Activated CD4-positive, alpha-beta T cell treated with anti-CD3 and anti-CD28 coated beads for 36 hours (primary cell): ENCODE measurements around the gene RBM44. TPM values are rescaled to one million over a fixed set of nuclear protein-coding genes. Genes with fewer than 3 reads are reported as not detected.
"Not testable (repeated sequence)": the region's sequence is repeated elsewhere in the genome, so short reads cannot be mapped to it uniquely, and the experiment has no call there.

Experiments used
- ATAC-seq: fragments of 200-7000 bp; cut with Tn5 transposase; one replicate; pipeline ENCODE4 v1.10.0; 2021; ENCODE audit warnings: mild to moderate bottlenecking, moderate library complexity
- CTCF ChIA-PET: fragments of 350-600 bp; sonication (Branson Sonifier 250); formaldehyde crosslinking; loops from one replicate; lab custom pipeline; 2021; ENCODE audit warnings: antibody characterized with exemption; lab: Charles Lee
- POLR2A ChIA-PET: fragments of 350-600 bp; sonication (Branson Sonifier 250); formaldehyde crosslinking; loops from one replicate; lab custom pipeline; 2021; ENCODE audit warnings: antibody characterized with exemption, inconsistent platforms; lab: Charles Lee
- DNase-seq: peaks from one replicate; pipeline ENCODE4 v3.0.0-alpha.2; 2020
- H3K27ac Mint-ChIP-seq: one replicate; pipeline ENCODE4 v1.8.0; 2021; ENCODE audit warnings: mixed read lengths
- H3K27me3 Mint-ChIP-seq: one replicate; pipeline ENCODE4 v1.8.0; 2021; ENCODE audit warnings: mixed read lengths
- H3K36me3 Mint-ChIP-seq: one replicate; pipeline ENCODE4 v1.8.0; 2021; ENCODE audit warnings: low read depth, mixed read lengths
- H3K4me1 Mint-ChIP-seq: one replicate; pipeline ENCODE4 v1.8.0; 2021; ENCODE audit warnings: mixed read lengths
- H3K4me3 Mint-ChIP-seq: one replicate; pipeline ENCODE4 v1.8.0; 2021; ENCODE audit warnings: mild to moderate bottlenecking, moderate library complexity, mixed read lengths
- H3K9me3 Mint-ChIP-seq: one replicate; pipeline ENCODE4 v1.8.0; 2021; ENCODE audit warnings: low read depth, mixed read lengths
- intact Hi-C, 2 experiments: fragments of 100-400 bp; cut with DNase I in 1 of 2; cut with micrococcal nuclease in 1 of 2; formaldehyde crosslinking; loops; one replicate each; pipeline versions ENCODE4 v1.14.2 to v1.15.1; 2022 to 2024; cut with DNase I, micrococcal nuclease
- total RNA-seq, 2 experiments: library from RNA; stranded (reverse); gene quantifications; one replicate each; pipeline ENCODE4 v1.2.3, GENCODE V29; 2021

Gene RBM44
- total RNA-seq = 1 to 10 TPM in 1 of 2 experiments, under 1 TPM in 1; 0.94 to 1.4 TPM

DNA sequence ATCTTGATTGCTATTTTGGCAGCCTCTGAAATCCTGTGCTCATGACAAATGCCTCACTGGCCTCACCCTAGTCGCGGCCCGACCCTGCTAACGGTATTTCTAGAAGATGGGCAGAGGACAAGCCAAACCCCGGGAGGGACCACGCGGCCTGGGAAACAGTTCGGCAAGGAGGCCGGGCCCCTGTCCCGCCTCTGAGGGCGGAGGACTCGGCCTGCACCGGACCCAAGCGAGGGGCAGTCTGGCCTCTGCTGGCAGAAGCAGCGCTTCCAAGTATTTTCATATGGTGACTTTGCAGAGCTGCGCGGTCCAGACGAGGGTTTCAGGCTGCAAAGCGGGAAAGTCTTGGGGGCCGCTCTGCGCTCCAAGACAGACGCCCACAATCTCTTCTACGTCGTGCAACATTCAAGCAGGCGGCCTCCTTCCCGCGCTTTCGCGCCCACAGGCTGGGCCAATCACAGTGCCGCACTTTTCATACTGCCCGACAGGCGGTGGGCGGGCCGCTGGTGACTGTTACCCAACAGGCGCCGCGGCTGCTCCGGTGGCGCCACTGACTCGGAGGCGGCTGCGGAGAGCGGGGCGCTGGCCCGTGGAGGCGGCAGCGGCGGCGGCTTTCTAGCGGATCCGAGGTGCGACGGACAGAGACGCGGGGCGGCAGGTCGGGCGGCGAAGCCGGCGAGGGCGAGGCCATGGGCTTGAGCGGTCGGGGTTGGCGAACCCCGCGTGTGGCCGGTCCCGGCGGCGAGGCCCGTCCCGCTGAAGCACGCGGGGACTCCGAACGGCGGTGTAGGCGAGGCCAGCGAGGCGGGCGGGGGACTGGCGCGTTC lies at the start of gene RBM44:
Gene RBM44, plus strand, starts transcription at position 544 of the 824 bp plus-strand sequence. CDS start 14,831 bp downstream, outside the sequence.
- peaks cover 11% of the 10 kb centered on the region for H3K36me3 Mint-ChIP-seq
- ATAC-seq (no peak), DNase-seq (no peak)
- no peak within 1 kb of the TSS for H3K4me3 Mint-ChIP-seq
- H3K4me1 Mint-ChIP-seq = no peaks in the 10 kb centered on the region
- H3K27me3 Mint-ChIP-seq = no peaks in the 10 kb centered on the region
- peaks cover 6% of the 10 kb centered on the region for H3K9me3 Mint-ChIP-seq
- ChIA-PET POLR2A (no interaction called here), CTCF (no interaction called here)
- intact Hi-C loops = no loop called here
- H3K27ac Mint-ChIP-seq = no peak within 1 kb of the TSS

DNA sequence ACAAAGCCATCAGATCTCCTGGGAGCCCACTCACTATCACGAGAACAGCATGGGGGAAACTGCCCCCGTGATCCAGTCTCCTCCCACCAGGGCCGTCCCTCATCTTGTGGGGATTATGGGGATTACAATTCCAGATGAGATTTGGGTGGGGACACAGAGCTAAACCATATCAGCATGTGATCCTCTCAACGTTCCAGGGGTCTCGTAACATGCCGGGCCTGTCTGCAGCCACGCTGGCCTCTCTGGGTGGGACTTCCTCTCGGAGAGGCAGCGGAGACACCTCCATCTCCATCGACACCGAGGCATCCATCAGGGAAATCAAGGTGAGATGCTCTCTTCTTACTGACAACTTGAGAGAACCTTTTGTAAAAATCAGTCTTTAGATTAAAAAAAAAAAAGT lies 49.6 kb upstream of the RBM44 start:
- DNase-seq (no peak), ATAC-seq (no peak)
- ChIA-PET CTCF (interaction anchor here (0.5 to 1.1 kb wide), 3 partner anchors 80 to 168 kb away, joined by 3 to 4 read pairs (median 3); no protein-coding TSS in a partner anchor), POLR2A (no interaction called here)
- Mint-ChIP-seq H3K27ac (no peak overlapping the region), H3K9me3 (no peaks in the 10 kb centered on the region), H3K27me3 (no peaks in the 10 kb centered on the region), H3K36me3 (peaks cover 48% of the 10 kb centered on the region), H3K4me3 (no peak overlapping the region), H3K4me1 (peaks cover 30% of the 10 kb centered on the region)
- intact Hi-C loops = loop anchor here in 1 of 2 experiments (10.0 kb wide), 1 partner anchor 234 kb away; no protein-coding TSS in a partner anchor

GRCh38 chr2:237749961-237750360 lies 48.6 kb upstream of the RBM44 start:
- ATAC-seq (no peak), DNase-seq (no peak)
- ChIA-PET CTCF (no interaction called here), POLR2A (no interaction called here)
- Mint-ChIP-seq H3K27ac (no peak overlapping the region), H3K36me3 (peaks cover 53% of the 10 kb centered on the region), H3K9me3 (no peaks in the 10 kb centered on the region), H3K27me3 (no peaks in the 10 kb centered on the region), H3K4me1 (peaks cover 24% of the 10 kb centered on the region), H3K4me3 (no peak overlapping the region)
- intact Hi-C loops = loop anchor here in 1 of 2 experiments (10.0 kb wide), 1 partner anchor 235 kb away; no protein-coding TSS in a partner anchor

DNA sequence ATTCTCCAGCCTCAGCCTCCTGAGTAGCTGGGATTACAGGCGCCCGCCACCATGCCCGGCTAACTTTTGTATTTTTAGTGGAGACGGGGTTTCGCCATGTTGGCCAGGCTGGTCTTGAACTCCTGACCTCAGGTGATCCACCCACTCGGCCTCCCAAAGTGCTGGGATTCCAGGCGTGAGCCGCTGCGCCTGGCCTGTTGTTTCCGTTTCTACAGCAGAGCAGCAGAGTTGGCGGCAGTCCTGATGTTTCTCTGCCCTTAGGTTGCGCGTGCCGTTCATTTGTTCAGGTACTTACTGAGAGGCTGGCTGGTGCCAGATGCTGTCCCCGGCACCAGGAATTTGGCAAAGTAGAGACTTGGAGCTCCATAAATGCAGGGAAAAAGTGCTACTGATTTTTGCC lies 48.1 kb upstream of the RBM44 start:
- DNase-seq, CTCF ChIA-PET, H3K27ac Mint-ChIP-seq, POLR2A ChIA-PET, H3K27me3 Mint-ChIP-seq, H3K9me3 Mint-ChIP-seq, ATAC-seq, H3K4me3 Mint-ChIP-seq, intact Hi-C loops: not testable (repeated sequence)
- Mint-ChIP-seq H3K36me3 (peaks cover 57% of the 10 kb centered on the region), H3K4me1 (peaks cover 22% of the 10 kb centered on the region)

- Mint-ChIP-seq H3K27me3 (no peaks in the 10 kb centered on the region), H3K4me3 (no peak overlapping the region), H3K4me1 (peaks cover 22% of the 10 kb centered on the region), H3K27ac (peak overlapping the region; percentile 4), H3K9me3 (no peaks in the 10 kb centered on the region), H3K36me3 (peaks cover 72% of the 10 kb centered on the region)
- intact Hi-C loops = no loop called here
- ChIA-PET POLR2A (interaction anchor here (0.7 kb wide), 1 partner anchor 512 kb away, joined by 4 read pairs; no protein-coding TSS in a partner anchor), CTCF (interaction anchor here (2.5 kb wide), 1 partner anchor 8 kb away, joined by 22 read pairs; no protein-coding TSS in a partner anchor)
- ATAC-seq (peak; percentile 95), DNase-seq (peak; percentile 58)
These were observed 45.8 kb upstream of the RBM44 start for GRCh38 chr2:237752761-237753165.

GRCh38 chr2:237754182-237754581 lies 44.4 kb upstream of the RBM44 start:
- intact Hi-C loops = no loop called here
- CTCF ChIA-PET = interaction anchor here (1.0 to 2.5 kb wide), 5 partner anchors 9 to 182 kb away, joined by 3 to 22 read pairs (median 3); no protein-coding TSS in a partner anchor
- H3K4me3 Mint-ChIP-seq = no peak overlapping the region
- peaks cover 79% of the 10 kb centered on the region for H3K36me3 Mint-ChIP-seq
- ATAC-seq (no peak), DNase-seq (no peak)
- no peak overlapping the region for H3K27ac Mint-ChIP-seq
- H3K4me1 Mint-ChIP-seq = peaks cover 22% of the 10 kb centered on the region
- H3K9me3 Mint-ChIP-seq = no peaks in the 10 kb centered on the region
- POLR2A ChIA-PET = no interaction called here
- H3K27me3 Mint-ChIP-seq = no peaks in the 10 kb centered on the region

DNA sequence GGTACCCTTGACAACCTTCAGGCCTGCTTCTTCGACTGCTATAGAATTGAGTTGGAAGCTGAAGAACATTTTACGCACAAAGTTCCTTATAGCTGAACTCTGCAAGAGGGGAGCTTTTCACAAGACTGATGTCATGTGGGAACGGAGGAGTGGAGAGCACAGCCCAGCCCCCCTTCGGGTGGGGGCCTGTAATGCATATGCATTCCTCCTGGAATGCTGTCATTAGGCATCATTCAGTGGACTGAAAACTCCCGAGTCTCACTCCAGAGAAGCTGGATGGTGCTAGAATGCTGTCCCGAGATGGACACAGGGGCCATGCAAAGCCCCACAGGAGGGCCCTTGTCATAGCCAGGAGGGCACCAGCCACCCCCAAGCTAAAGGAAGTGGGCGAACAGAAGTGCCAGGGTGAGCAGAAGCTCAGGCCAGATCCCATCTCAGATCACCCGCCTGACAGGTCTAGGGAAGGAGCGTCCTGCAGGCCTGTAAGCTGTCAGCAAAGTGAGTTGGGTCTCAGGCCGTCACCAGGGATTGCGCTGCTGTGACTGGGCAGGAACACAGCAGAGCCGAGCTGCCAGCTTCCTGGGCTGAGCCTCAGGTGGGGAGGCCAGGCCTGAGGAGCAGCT lies 43.8 kb upstream of the RBM44 start:
- POLR2A ChIA-PET = no interaction called here
- Mint-ChIP-seq H3K36me3 (peaks cover 79% of the 10 kb centered on the region), H3K4me1 (peaks cover 22% of the 10 kb centered on the region), H3K27me3 (no peaks in the 10 kb centered on the region), H3K27ac (no peak overlapping the region), H3K4me3 (no peak overlapping the region), H3K9me3 (no peaks in the 10 kb centered on the region)
- ATAC-seq (no peak), DNase-seq (no peak)
- intact Hi-C loops = no loop called here
- CTCF ChIA-PET = interaction anchor here (1.0 to 2.5 kb wide), 5 partner anchors 10 to 182 kb away, joined by 3 to 22 read pairs (median 3); no protein-coding TSS in a partner anchor

GRCh38 chr2:237757616-237758015 lies 41.0 kb upstream of the RBM44 start:
- no peaks in the 10 kb centered on the region for H3K27me3 Mint-ChIP-seq
- intact Hi-C loops = no loop called here
- peaks cover 82% of the 10 kb centered on the region for H3K36me3 Mint-ChIP-seq
- H3K4me1 Mint-ChIP-seq = peaks cover 8% of the 10 kb centered on the region
- no peak overlapping the region for H3K4me3 Mint-ChIP-seq
- POLR2A ChIA-PET = no interaction called here
- CTCF ChIA-PET = interaction anchor here (1.8 kb wide), 1 partner anchor 12 kb away, joined by 4 read pairs; no protein-coding TSS in a partner anchor
- ATAC-seq (no peak), DNase-seq (no peak)
- no peaks in the 10 kb centered on the region for H3K9me3 Mint-ChIP-seq
- H3K27ac Mint-ChIP-seq = no peak overlapping the region

DNA sequence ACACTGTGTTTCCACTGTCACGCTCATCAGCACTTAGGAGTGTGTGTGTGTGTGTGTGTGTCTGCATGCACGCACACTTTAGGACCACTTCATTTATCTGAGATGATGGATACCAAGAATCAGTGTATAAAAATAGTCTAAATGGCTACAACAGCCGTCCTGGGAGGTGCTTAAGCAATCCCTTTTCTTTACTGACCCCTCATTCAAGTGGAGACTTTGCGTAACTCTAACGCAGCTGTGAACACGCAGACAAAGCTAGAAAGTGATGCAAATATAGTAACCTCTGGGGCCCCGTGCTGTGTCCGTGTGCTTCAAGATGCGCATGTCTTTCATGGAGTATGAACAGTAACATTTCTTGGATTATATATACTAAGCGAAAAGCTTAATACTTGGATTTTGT lies 40.4 kb upstream of the RBM44 start:
- DNase-seq = no peak
- H3K9me3 Mint-ChIP-seq = no peaks in the 10 kb centered on the region
- intact Hi-C loops = no loop called here
- H3K4me1 Mint-ChIP-seq = peaks cover 7% of the 10 kb centered on the region
- POLR2A ChIA-PET = no interaction called here
- H3K27ac Mint-ChIP-seq = peak overlapping the region; percentile 19
- CTCF ChIA-PET = interaction anchor here (1.8 kb wide), 1 partner anchor 13 kb away, joined by 4 read pairs; no protein-coding TSS in a partner anchor
- no peaks in the 10 kb centered on the region for H3K27me3 Mint-ChIP-seq
- no peak overlapping the region for H3K4me3 Mint-ChIP-seq
- ATAC-seq = no peak
- H3K36me3 Mint-ChIP-seq = peaks cover 84% of the 10 kb centered on the region

DNA sequence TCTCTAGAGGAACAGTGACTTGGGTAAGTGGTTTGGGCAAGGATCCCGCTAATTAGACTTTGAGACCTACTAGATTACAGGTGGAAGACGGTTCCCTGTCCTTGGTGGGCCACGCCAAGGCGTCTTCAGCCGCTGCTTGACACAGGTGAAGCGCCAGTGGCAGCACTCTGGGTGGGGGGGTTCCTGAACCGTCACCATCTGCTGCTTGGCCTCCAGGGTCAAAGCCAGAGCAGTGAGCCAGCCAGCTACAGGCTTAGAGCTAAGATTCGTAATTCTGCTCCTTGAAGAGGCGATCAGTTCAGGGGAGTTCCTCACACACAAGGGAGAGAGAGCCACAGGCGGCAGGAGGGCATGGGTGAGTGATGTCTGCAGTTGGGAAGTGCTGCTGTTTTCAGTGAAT lies 39.4 kb upstream of the RBM44 start:
- CTCF ChIA-PET = interaction anchor here (0.8 kb wide), 1 partner anchor 20 kb away, joined by 4 read pairs; no protein-coding TSS in a partner anchor
- ATAC-seq = no peak
- no peaks in the 10 kb centered on the region for H3K27me3 Mint-ChIP-seq

More for the DNA sequence above, 39.4 kb upstream of the RBM44 start:
- no peak overlapping the region for H3K27ac Mint-ChIP-seq
- no peaks in the 10 kb centered on the region for H3K9me3 Mint-ChIP-seq
- DNase-seq = no peak
- POLR2A ChIA-PET = no interaction called here
- no peak overlapping the region for H3K4me3 Mint-ChIP-seq
- intact Hi-C loops = no loop called here
- H3K36me3 Mint-ChIP-seq = peaks cover 86% of the 10 kb centered on the region
- H3K4me1 Mint-ChIP-seq = peaks cover 4% of the 10 kb centered on the region
